ENCODE measurements around the gene CABP7. TPM values are rescaled to one million over a fixed set of nuclear protein-coding genes. Genes with fewer than 3 reads are reported as not detected.

The CABP7 gene
- total RNA-seq, 6 donors from 2014 or later: 0.15 to 0.44 TPM; not detected in 4

DNA sequence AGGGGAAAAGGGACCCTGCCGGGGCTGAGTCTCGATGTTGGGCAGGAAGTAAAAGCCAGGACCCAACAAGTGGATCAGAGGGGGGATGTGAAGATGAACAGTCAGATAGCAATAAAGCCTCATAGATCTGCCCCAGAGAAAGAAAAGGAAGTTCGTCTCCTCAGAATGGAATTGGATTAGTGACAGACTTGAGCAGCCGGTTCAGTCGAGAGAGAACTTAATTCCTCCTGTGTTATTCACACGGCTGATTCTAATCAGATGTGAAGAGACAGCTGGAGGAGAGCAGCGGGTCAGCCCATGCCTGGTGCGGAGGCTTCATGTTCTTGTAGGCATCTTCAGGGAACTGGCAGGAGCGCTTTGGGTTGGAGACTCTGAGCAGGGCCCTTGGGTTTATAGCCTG is 29.3 kb upstream of the CABP7 start:
- DNase-seq (no peak), ATAC-seq (ENCODE audit: low FRiP score in 2 of 2) (no peak)
- TF ChIP-seq POLR2AphosphoS5 (IDR thresholded peaks at IDR 0.05) (no peak), CTCF (IDR thresholded peaks at IDR 0.05) (no peak), POLR2A (IDR thresholded peaks at IDR 0.05) (no peak), EP300 (IDR thresholded peaks at IDR 0.05) (no peak)
- no peak overlapping the region for H3K27ac ChIP-seq
- 82% methylated on average over 8 to 9 of the region's 9 CpGs for WGBS, 2 donors
- H3K36me3 ChIP-seq: peaks cover 0 to 66% (median 29%) of the 10 kb centered on the region in 4 donors
- H3K27me3 ChIP-seq: no peaks in the 10 kb centered on the region
- H3K4me1 ChIP-seq: no peaks in the 10 kb centered on the region
- H3K4me3 ChIP-seq: no peak overlapping the region
- no peaks in the 10 kb centered on the region for H3K9me3 ChIP-seq

- WGBS, 2 donors: 87 to 94% methylated on average over 11 to 12 of the region's 13 CpGs
- ATAC-seq (ENCODE audit: low FRiP score in 2 of 2) (no peak), DNase-seq (no peak)
- H3K4me3 ChIP-seq: no peak overlapping the region
- no peaks in the 10 kb centered on the region for H3K27me3 ChIP-seq
- H3K4me1 ChIP-seq: no peaks in the 10 kb centered on the region
- TF ChIP-seq EP300 (IDR thresholded peaks at IDR 0.05): no peak
- TF ChIP-seq CTCF (IDR thresholded peaks at IDR 0.05): no peak
- no peak for TF ChIP-seq POLR2AphosphoS5 (IDR thresholded peaks at IDR 0.05)
- TF ChIP-seq POLR2A (IDR thresholded peaks at IDR 0.05): no peak
- H3K9me3 ChIP-seq: no peaks in the 10 kb centered on the region
- no peak overlapping the region for H3K27ac ChIP-seq
- peaks cover 0 to 65% (median 33%) of the 10 kb centered on the region in 4 donors for H3K36me3 ChIP-seq
Observed at GRCh38 chr22:29691636-29692326, 28.0 kb upstream of the CABP7 start.

DNA sequence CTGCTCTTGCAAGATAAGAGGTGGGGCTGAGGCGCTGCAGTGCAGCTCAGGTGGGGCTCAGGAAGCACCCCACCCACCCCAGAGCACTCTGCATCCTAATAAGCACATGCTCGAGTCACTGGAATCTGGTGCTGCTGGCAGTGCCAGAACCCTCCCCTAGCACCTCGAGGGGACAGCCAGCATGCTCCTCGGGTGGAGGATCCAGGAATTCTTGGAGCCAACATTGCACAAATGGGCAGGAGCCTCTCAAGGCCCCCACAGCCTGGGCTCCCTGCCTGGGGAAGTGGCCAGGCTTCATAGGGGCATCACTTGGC is 27.5 kb upstream of the CABP7 start:
- ATAC-seq (ENCODE audit: low FRiP score in 2 of 2) (no peak), DNase-seq (no peak)
- Histone ChIP-seq H3K27me3 (no peaks in the 10 kb centered on the region), H3K27ac (no peak overlapping the region), H3K4me3 (no peak overlapping the region), H3K4me1 (no peaks in the 10 kb centered on the region), H3K36me3 (peaks cover 0 to 66% (median 32%) of the 10 kb centered on the region in 4 donors), H3K9me3 (no peaks in the 10 kb centered on the region)
- TF ChIP-seq POLR2A (IDR thresholded peaks at IDR 0.05) (no peak), EP300 (IDR thresholded peaks at IDR 0.05) (no peak), POLR2AphosphoS5 (IDR thresholded peaks at IDR 0.05) (no peak), CTCF (IDR thresholded peaks at IDR 0.05) (no peak)
- 57% methylated on average over 3 of the region's 4 CpGs; no CpG with 5 or more reads in 1 of the 2 donors for WGBS, 2 donors

GRCh38 chr22:29693161-29693560 is 26.6 kb upstream of the CABP7 start:
- no peak overlapping the region for H3K27ac ChIP-seq
- DNase-seq (no peak), ATAC-seq (ENCODE audit: low FRiP score in 2 of 2) (peak in 1 of 2 donors; percentile 27)
- H3K4me1 ChIP-seq: no peaks in the 10 kb centered on the region
- H3K27me3 ChIP-seq: no peaks in the 10 kb centered on the region
- H3K9me3 ChIP-seq: no peaks in the 10 kb centered on the region
- no peak overlapping the region for H3K4me3 ChIP-seq
- H3K36me3 ChIP-seq: peaks cover 0 to 59% (median 29%) of the 10 kb centered on the region in 4 donors
- 78 to 90% methylated on average over 8 of the region's 8 CpGs for WGBS, 2 donors
- TF ChIP-seq POLR2A (IDR thresholded peaks at IDR 0.05) (no peak), EP300 (IDR thresholded peaks at IDR 0.05) (no peak)

DNA sequence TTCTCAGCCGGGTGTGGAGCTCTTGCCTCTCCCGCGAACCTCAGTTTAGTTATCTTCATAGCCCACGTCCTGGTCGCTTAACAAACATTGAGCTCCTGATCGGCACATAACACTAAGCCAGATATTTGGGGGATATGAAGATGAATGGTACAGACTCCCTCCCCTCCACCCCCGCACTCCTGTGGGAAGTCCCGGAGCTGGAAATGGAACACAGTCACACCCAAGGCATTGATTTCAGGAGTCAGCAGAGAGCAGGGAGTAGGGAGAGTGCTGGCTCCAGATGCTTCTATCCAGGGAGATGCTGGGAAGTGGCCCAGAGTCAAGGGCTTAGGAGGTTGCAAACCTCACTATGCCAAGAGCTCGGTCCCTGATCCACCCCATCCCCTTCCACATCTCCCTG is 26.1 kb upstream of the CABP7 start:
- Histone ChIP-seq H3K27ac (no peak overlapping the region), H3K4me1 (no peaks in the 10 kb centered on the region), H3K36me3 (peaks cover 0 to 57% (median 29%) of the 10 kb centered on the region in 4 donors), H3K4me3 (no peak overlapping the region), H3K27me3 (no peaks in the 10 kb centered on the region), H3K9me3 (no peaks in the 10 kb centered on the region)
- TF ChIP-seq POLR2AphosphoS5 (IDR thresholded peaks at IDR 0.05) (no peak), EP300 (IDR thresholded peaks at IDR 0.05) (no peak), CTCF (IDR thresholded peaks at IDR 0.05) (no peak), POLR2A (IDR thresholded peaks at IDR 0.05) (no peak)
- DNase-seq (no peak), ATAC-seq (ENCODE audit: low FRiP score in 2 of 2) (peak in 1 of 2 donors; percentile 49)
- 80 to 92% methylated on average over 8 to 9 of the region's 9 CpGs for WGBS, 2 donors

Measured in upper lobe of left lung (tissue), 6 donors.